NT2/D1 (cell line): ENCODE data around the gene KIAA1191.

ENCODE experiments used
- DNase-seq: peaks from one replicate; pipeline ENCODE4 v3.0.0-alpha.2; 2011; ENCODE audit warnings: low read depth, low spot score
- H3K27me3 ChIP-seq: 2 replicates; pipeline ENCODE4 v1.6.0; 2011; ENCODE audit warnings: mild to moderate bottlenecking; ENCODE audit not compliant: insufficient read length, insufficient read depth
- H3K36me3 ChIP-seq: 2 replicates; pipeline ENCODE4 v1.6.1; 2011; ENCODE audit warnings: mild to moderate bottlenecking, low read length, mixed read lengths; ENCODE audit not compliant: insufficient read depth, insufficient read length
- H3K4me1 ChIP-seq: 2 replicates; pipeline ENCODE4 v1.5.1; 2011; ENCODE audit not compliant: insufficient read depth, insufficient read length
- H3K4me3 ChIP-seq: 2 replicates; pipeline ENCODE4 v1.5.1; 2011; ENCODE audit warnings: low read depth; ENCODE audit not compliant: insufficient read length
- H3K9ac ChIP-seq: 2 replicates; pipeline ENCODE4 v1.6.0; 2011; ENCODE audit warnings: low read depth; ENCODE audit not compliant: insufficient read length
- H3K9me3 ChIP-seq: 2 replicates; pipeline ENCODE4 v1.5.1; 2011; ENCODE audit warnings: mild to moderate bottlenecking, low read length; ENCODE audit not compliant: insufficient read depth
- SUZ12 ChIP-seq: IDR thresholded peaks from 2 replicates; pipeline ENCODE4 v1.6.1; 2011; ENCODE audit not compliant: insufficient read length, insufficient read depth; ENCODE audit errors: extremely low read depth
- YY1 ChIP-seq: IDR thresholded peaks from 2 replicates; pipeline ENCODE4 v1.6.1; 2011; ENCODE audit not compliant: insufficient read length, insufficient read depth
- ZNF274 ChIP-seq: IDR thresholded peaks from 2 replicates; pipeline ENCODE4 v1.6.1; 2011; ENCODE audit warnings: mild to moderate bottlenecking, low read depth, low read length

KIAA1191 gene

GRCh38 chr5:176382721-176383120, 21.2 kb upstream of the KIAA1191 start:
- Histone ChIP-seq H3K4me1 (peaks cover 7% of the 10 kb centered on the region), H3K9ac (no peak overlapping the region), H3K9me3 (no peaks in the 10 kb centered on the region), H3K27me3 (no peaks in the 10 kb centered on the region), H3K36me3 (peaks cover 66% of the 10 kb centered on the region), H3K4me3 (no peak overlapping the region)
- no peak for TF ChIP-seq YY1
- no peak for TF ChIP-seq SUZ12
- no peak for TF ChIP-seq ZNF274
- DNase-seq = no peak

- peaks cover 3% of the 10 kb centered on the region for H3K4me1 ChIP-seq
- no peaks in the 10 kb centered on the region for H3K27me3 ChIP-seq
- H3K9me3 ChIP-seq = no peaks in the 10 kb centered on the region
- TF ChIP-seq ZNF274 (no peak), YY1 (no peak), SUZ12 (no peak)
- no peak overlapping the region for H3K9ac ChIP-seq
- peaks cover 61% of the 10 kb centered on the region for H3K36me3 ChIP-seq
- no peak for DNase-seq
- H3K4me3 ChIP-seq = no peak overlapping the region
Observed at GRCh38 chr5:176381979-176382378, 20.4 kb upstream of the KIAA1191 start.

GRCh38 chr5:176381423-176381822, 19.9 kb upstream of the KIAA1191 start:
- H3K9me3 ChIP-seq = no peaks in the 10 kb centered on the region
- no peaks in the 10 kb centered on the region for H3K27me3 ChIP-seq
- H3K36me3 ChIP-seq = peaks cover 56% of the 10 kb centered on the region
- H3K9ac ChIP-seq = no peak overlapping the region
- DNase-seq = no peak
- no peak for TF ChIP-seq SUZ12
- no peak for TF ChIP-seq YY1
- no peak for TF ChIP-seq ZNF274
- no peak overlapping the region for H3K4me3 ChIP-seq
- H3K4me1 ChIP-seq = no peaks in the 10 kb centered on the region

GRCh38 chr5:176379881-176380280, 18.3 kb upstream of the KIAA1191 start:
- no peak overlapping the region for H3K9ac ChIP-seq
- no peaks in the 10 kb centered on the region for H3K4me1 ChIP-seq
- no peak overlapping the region for H3K4me3 ChIP-seq
- no peak for DNase-seq
- H3K9me3 ChIP-seq = no peaks in the 10 kb centered on the region
- H3K27me3 ChIP-seq = no peaks in the 10 kb centered on the region
- no peak for TF ChIP-seq ZNF274
- no peak for TF ChIP-seq YY1
- no peak for TF ChIP-seq SUZ12
- peaks cover 43% of the 10 kb centered on the region for H3K36me3 ChIP-seq

- H3K4me1 ChIP-seq = peaks cover 2% of the 10 kb centered on the region
- H3K27me3 ChIP-seq = no peaks in the 10 kb centered on the region
- H3K9me3 ChIP-seq = no peaks in the 10 kb centered on the region
- H3K4me3 ChIP-seq = no peak overlapping the region
- peaks cover 33% of the 10 kb centered on the region for H3K36me3 ChIP-seq
- TF ChIP-seq ZNF274 (no peak), SUZ12 (no peak), YY1 (no peak)
- no peak for DNase-seq
- no peak overlapping the region for H3K9ac ChIP-seq
Observed at GRCh38 chr5:176373100-176373818, 11.7 kb upstream of the KIAA1191 start.

GRCh38 chr5:176371621-176372539, 10.3 kb upstream of the KIAA1191 start:
- no peak for DNase-seq
- no peak overlapping the region for H3K4me3 ChIP-seq
- H3K9ac ChIP-seq = no peak overlapping the region
- peaks cover 45% of the 10 kb centered on the region for H3K36me3 ChIP-seq
- TF ChIP-seq SUZ12 (no peak), ZNF274 (no peak), YY1 (no peak)
- no peaks in the 10 kb centered on the region for H3K9me3 ChIP-seq
- no peaks in the 10 kb centered on the region for H3K27me3 ChIP-seq
- peaks cover 2% of the 10 kb centered on the region for H3K4me1 ChIP-seq
